A549 (cell line): ENCODE data around the gene SGCA.

Source experiments
- BCL3 ChIP-seq: fragments of >200 bp; sonication (Bioruptor Twin); formaldehyde crosslinking; IDR thresholded peaks from 3 replicates; pipeline ENCODE4 v1.6.1; 2016
- CTCF ChIP-seq: fragments of >200 bp; sonication (Bioruptor Twin); formaldehyde crosslinking; IDR thresholded peaks from 3 replicates; pipeline ENCODE4 v1.5.1; 2016
- HMGXB4 ChIP-seq: fragments of 250-450 bp; sonication (Bioruptor Pico); IDR thresholded peaks from 2 replicates; pipeline ENCODE4 v1.5.0; 2021; ENCODE audit warnings: mild to moderate bottlenecking, moderate library complexity, borderline replicate concordance
- KDM1A ChIP-seq: fragments of 200-600 bp; sonication (generic); IDR thresholded peaks from 2 replicates; pipeline ENCODE4 v1.6.1; 2016; ENCODE audit warnings: low read depth, mild to moderate bottlenecking
- MYC ChIP-seq: IDR thresholded peaks from 2 replicates; pipeline ENCODE4 v1.6.1; 2012; ENCODE audit warnings: mild to moderate bottlenecking, inconsistent platforms, low read length, improper control_type of control experiment, borderline replicate concordance
- POLR2A ChIP-seq: IDR thresholded peaks from 2 replicates; pipeline ENCODE4 v1.6.1; 2012; ENCODE audit warnings: mild to moderate bottlenecking, low read length
- RAD21 ChIP-seq, 2 experiments: fragments of >200 bp in 1 of 2; sonication (Bioruptor Twin) in 1 of 2; formaldehyde crosslinking in 1 of 2; IDR thresholded peaks in 1 of 2; conservative IDR thresholded peaks in 1 of 2; 2 replicates in 1 of 2; 3 replicates in 1 of 2; pipeline ENCODE4 v1.6.1; 2012 to 2018; ENCODE audit warnings: inconsistent platforms in 1 of 2
- REST ChIP-seq: fragments of 200-600 bp; sonication (generic); IDR thresholded peaks from 2 replicates; pipeline ENCODE4 v1.6.1; 2016; ENCODE audit warnings: antibody characterized with exemption, mild to moderate bottlenecking, moderate library complexity
- RFX5 ChIP-seq: fragments of 450-650 bp; IDR thresholded peaks from 2 replicates; pipeline ENCODE4 v1.7.1; 2014; ENCODE audit warnings: antibody characterized with exemption, mild to moderate bottlenecking, moderate library complexity

- TF ChIP-seq CTCF: no peak
- no peak for TF ChIP-seq RAD21 (conservative IDR thresholded peaks at IDR 0.05 in 1 of 2, IDR thresholded peaks at IDR 0.05 in 1 of 2)
- TF ChIP-seq MYC: no peak
- no peak for TF ChIP-seq REST
- no peak for TF ChIP-seq POLR2A
- TF ChIP-seq BCL3: no peak
- TF ChIP-seq HMGXB4 (CRISPR knock-in tag): no peak
- TF ChIP-seq RFX5: no peak
- TF ChIP-seq KDM1A: no peak
Observed at GRCh38 chr17:50150354-50151040, 15.3 kb upstream of the SGCA start, which contains the start of gene PPP1R9B.
